Astrocyte of the hippocampus (primary cell): ENCODE measurements around the gene GINS1.

Experiments used
- DNase-seq: peaks from one replicate; pipeline ENCODE4 v3.0.0; 2011; ENCODE audit warnings: low read depth, low spot score

Gene GINS1

GRCh38 chr20:25476106-25477013 lies 68.9 kb downstream of the GINS1 start:
- DNase-seq, result no peak

- no peak for DNase-seq
These were observed 69.8 kb downstream of the GINS1 start for GRCh38 chr20:25477014-25477882.

- DNase-seq, result no peak
These were observed 71.6 kb downstream of the GINS1 start for GRCh38 chr20:25478889-25479568.

- DNase-seq, result no peak
These were observed 72.2 kb downstream of the GINS1 start for GRCh38 chr20:25479638-25480037.

- no peak for DNase-seq
These were observed 72.7 kb downstream of the GINS1 start for GRCh38 chr20:25480156-25480555.

GRCh38 chr20:25480797-25481196 lies 73.3 kb downstream of the GINS1 start:
- no peak for DNase-seq

GRCh38 chr20:25481235-25481917 lies 73.9 kb downstream of the GINS1 start:
- DNase-seq, result no peak

- DNase-seq, result no peak
These were observed 74.4 kb downstream of the GINS1 start for GRCh38 chr20:25481918-25482253.

GRCh38 chr20:25483431-25484132 lies 76.1 kb downstream of the GINS1 start:
- DNase-seq, result no peak

GRCh38 chr20:25484224-25484846 lies 76.9 kb downstream of the GINS1 start:
- DNase-seq, result no peak

GRCh38 chr20:25484911-25485511 lies 77.5 kb downstream of the GINS1 start:
- DNase-seq, result no peak

- no peak for DNase-seq
These were observed 78.4 kb downstream of the GINS1 start for GRCh38 chr20:25485872-25486271.

- no peak for DNase-seq
These were observed 78.9 kb downstream of the GINS1 start for GRCh38 chr20:25486377-25486776.

GRCh38 chr20:25487306-25487705 lies 79.8 kb downstream of the GINS1 start:
- no peak for DNase-seq

GRCh38 chr20:25487975-25488374 lies 80.5 kb downstream of the GINS1 start:
- DNase-seq, result no peak

- no peak for DNase-seq
These were observed 81.9 kb downstream of the GINS1 start for GRCh38 chr20:25489221-25489871.

- no peak for DNase-seq
These were observed 83.4 kb downstream of the GINS1 start for GRCh38 chr20:25490656-25491445.

- DNase-seq, result no peak
These were observed 84.1 kb downstream of the GINS1 start for GRCh38 chr20:25491446-25492038.
